GM18909 (cell line): ENCODE data around the gene ENGASE.

Experiments used
- ATAC-seq: cut with Tn5 transposase; IDR thresholded peaks from one replicate; pipeline ENCODE4 v1.9.1; 2021; ENCODE audit warnings: mild to moderate bottlenecking; ENCODE audit not compliant: unreplicated experiment, poor library complexity

Gene ENGASE

GRCh38 chr17:79089720-79090442 lies 15.3 kb downstream of the ENGASE start:
- no peak for ATAC-seq

- no peak for ATAC-seq
These were observed 16.0 kb downstream of the ENGASE start for GRCh38 chr17:79090443-79091225.

DNA sequence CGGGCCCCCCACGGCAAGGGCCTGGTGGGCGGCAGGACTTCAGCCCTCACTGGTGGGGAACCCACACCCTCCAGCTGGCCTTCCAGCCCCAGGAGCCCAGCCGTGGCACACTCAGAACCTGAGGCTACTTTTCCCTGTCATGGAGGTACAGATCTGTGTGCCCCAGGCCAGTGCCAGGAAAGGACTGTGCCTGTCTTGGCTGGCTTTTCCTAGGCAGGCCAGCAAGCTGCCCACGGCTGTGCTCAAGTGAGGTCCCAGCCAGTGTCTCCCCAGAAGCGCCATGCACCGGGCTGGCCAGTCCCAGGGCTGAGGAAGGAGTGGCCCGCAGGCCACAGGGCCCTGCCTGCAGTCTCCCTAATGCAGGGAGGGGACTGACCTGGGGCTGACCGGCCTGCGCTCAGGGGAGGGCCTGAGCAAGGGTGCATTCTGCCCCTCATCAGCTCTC lies 16.6 kb downstream of the ENGASE start:
- ATAC-seq: no peak

DNA sequence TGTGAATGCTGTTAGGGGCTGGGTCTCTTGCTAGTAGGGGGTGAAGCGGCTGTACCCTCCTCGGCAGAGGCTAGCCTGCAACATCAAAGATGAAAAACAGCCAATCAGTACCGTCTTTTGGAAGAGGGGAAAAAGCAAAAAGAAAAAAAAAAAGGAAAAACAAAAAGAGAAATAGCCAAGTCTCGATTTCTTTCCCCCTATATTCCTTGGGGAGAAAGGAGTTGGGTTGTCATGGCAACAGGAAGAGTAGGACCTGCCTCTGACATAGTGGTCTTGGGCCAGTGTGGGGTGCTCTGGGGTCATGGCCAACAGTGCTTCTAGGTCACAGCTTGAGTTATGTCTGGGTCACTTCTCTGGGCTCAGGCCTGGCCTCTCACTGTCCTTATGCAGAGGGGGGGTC lies 17.9 kb downstream of the ENGASE start:
- no peak for ATAC-seq

- no peak for ATAC-seq
These were observed 18.6 kb downstream of the ENGASE start for GRCh38 chr17:79093270-79093669.

GRCh38 chr17:79094261-79094660 lies 19.6 kb downstream of the ENGASE start:
- no peak for ATAC-seq

- no peak for ATAC-seq
These were observed 20.9 kb downstream of the ENGASE start for GRCh38 chr17:79095345-79096055.

GRCh38 chr17:79096477-79096876 lies 21.9 kb downstream of the ENGASE start:
- no peak for ATAC-seq

GRCh38 chr17:79097226-79098055 lies 22.8 kb downstream of the ENGASE start:
- no peak for ATAC-seq

- ATAC-seq: no peak
These were observed 23.8 kb downstream of the ENGASE start for GRCh38 chr17:79098282-79098867.

GRCh38 chr17:79100405-79100804 lies 25.8 kb downstream of the ENGASE start:
- no peak for ATAC-seq

GRCh38 chr17:79101111-79101673 lies 26.6 kb downstream of the ENGASE start:
- no peak for ATAC-seq

DNA sequence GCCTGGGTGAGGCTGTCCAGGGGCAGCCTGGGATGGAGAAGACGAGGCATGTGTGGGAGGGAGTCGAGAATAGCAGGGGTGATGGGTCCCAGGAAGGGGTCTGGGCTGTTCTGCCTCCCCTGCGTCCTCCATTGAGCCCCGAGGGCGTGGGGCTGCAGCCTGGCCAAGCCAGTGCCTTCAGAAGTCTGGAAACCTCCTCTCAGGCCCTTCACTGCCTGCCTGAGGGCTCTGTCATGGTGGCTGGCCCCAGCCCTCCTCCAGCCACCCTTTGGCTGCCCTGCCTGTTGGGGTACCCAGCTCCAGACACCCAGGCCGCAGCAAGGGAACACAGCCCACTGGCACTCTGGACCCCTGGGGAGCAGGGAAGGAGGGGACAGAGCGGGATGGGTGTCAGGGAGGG lies 27.6 kb downstream of the ENGASE start:
- ATAC-seq: no peak

GRCh38 chr17:79104898-79105600 lies 30.4 kb downstream of the ENGASE start:
- ATAC-seq: no peak

DNA sequence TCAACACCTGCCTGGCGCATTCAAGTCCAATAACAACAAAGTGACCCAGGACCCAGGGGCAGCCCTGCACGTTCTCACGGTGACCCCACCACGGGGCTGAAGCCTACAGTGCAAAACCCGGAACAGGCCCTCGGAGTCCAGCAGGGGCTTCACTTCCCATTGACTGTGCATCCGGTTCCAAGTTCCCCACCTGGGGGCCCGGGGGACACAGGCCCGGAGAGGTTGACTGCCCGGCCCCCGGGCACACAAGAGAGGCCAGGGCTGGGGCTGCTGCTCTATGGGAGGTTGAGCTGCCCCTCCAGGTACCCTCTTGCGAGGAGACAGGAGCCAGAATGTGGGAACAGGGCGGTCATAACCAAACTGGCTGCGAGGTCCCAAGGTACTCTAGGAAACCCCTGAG lies 31.3 kb downstream of the ENGASE start:
- ATAC-seq: no peak

- ATAC-seq: no peak
These were observed 32.3 kb downstream of the ENGASE start for GRCh38 chr17:79106958-79107357.

DNA sequence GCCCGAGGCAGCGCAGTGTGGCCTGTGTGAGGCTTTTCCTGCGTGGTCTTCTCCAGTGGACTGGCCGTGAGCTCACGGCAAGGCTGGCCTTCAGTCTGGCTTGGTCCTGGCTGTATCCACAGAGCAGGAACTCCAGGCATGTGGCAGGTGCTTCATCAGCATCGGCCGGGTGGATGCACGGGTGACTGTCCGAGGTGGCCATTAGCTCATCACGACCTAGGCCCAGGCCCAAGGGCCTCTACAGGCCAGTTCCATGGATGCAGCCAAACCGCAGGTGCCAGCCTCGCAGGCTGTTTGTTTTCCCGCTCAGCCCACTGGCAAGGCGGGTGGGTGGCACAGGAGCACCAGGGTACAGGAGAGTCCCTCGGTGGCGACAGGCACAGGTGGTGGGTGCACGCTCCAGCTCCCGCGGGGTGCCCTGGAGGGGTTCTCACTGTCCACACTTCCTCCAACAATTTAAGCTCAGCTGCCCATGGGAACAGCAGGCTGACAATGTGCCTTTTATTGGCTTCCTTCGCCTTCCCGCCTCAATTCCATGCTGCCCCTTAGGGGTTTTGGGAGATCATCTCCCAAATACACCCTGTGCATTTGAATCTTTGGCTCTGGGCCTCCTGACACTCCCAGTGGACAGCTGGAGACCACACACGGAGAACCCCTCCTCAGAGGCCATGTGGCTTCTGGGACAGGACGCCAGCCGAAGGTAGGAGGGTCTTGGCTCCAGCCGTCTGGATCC lies 33.0 kb downstream of the ENGASE start:
- no peak for ATAC-seq

DNA sequence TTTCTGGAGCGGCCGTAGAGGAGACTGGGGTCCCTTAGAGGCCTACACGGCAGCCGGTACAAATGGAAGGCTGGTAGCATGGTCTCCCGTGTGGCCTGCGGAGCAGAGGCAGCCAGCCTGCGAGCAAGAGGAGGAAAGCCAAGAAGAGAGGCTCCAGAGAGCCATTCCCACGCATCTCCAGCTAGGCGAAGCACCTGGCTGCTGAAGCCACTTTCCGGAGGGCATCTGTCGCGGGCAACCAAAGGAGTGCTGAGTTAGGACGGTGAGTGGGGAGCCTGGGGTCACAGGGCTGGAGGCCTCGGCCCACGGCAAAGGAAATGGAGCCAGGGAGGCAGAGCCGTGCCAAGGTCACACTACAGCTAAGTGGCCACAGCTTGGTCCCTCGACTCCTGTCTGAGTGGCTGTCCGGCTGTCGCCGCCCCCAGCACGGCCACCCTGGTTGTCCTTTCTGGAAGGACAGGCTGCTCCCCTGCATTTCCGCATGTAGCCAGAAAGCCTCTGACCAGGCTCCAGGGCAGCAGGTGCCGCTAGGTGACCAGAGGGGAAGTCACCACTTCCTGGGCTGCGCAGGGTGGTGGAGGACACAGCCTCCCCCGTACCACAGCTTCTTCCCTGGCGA lies 33.7 kb downstream of the ENGASE start:
- no peak for ATAC-seq
